ENCODE measurements around the gene SYCP2L. TPM values are rescaled to one million over a fixed set of nuclear protein-coding genes. Genes with fewer than 3 reads are reported as not detected.
"Not testable (repeated sequence)": the region's sequence is repeated elsewhere in the genome, so short reads cannot be mapped to it uniquely, and the experiment has no call there.

Gene SYCP2L
- total RNA-seq, 4 donors from 2014 or later: 0.13 to 2.9 (median 0.70) TPM

- Histone ChIP-seq H3K27ac (replicated peaks in 1 of 4) (no peak overlapping the region), H3K27me3 (no peaks in the 10 kb centered on the region), H3K9me3 (no peaks in the 10 kb centered on the region), H3K4me1 (no peaks in the 10 kb centered on the region), H3K36me3 (no peaks in the 10 kb centered on the region), H3K4me3 (no peak overlapping the region)
- no peak for DNase-seq (ENCODE audit: extremely low spot score)
- WGBS: 77% methylated on average over 3 of the region's 3 CpGs
- TF ChIP-seq CTCF (IDR thresholded peaks at IDR 0.05) (no peak), EP300 (IDR thresholded peaks at IDR 0.05) (no peak), POLR2AphosphoS5 (IDR thresholded peaks at IDR 0.05) (no peak), POLR2A (IDR thresholded peaks at IDR 0.05; ENCODE audit: low read depth) (no peak)
- intact Hi-C loops (cut with DNase I): no loop called here
Measured at GRCh38 chr6:10896691-10897090, 9.8 kb downstream of the SYCP2L start.

GRCh38 chr6:10901770-10902169 lies 14.9 kb downstream of the SYCP2L start:
- TF ChIP-seq CTCF (IDR thresholded peaks at IDR 0.05) (no peak), EP300 (IDR thresholded peaks at IDR 0.05) (no peak), POLR2AphosphoS5 (IDR thresholded peaks at IDR 0.05) (no peak), POLR2A (IDR thresholded peaks at IDR 0.05; ENCODE audit: low read depth) (no peak)

GRCh38 chr6:10904015-10904414 lies 17.2 kb downstream of the SYCP2L start:
- no peaks in the 10 kb centered on the region for H3K36me3 ChIP-seq
- TF ChIP-seq CTCF (IDR thresholded peaks at IDR 0.05): no peak
- TF ChIP-seq POLR2AphosphoS5 (IDR thresholded peaks at IDR 0.05): no peak
- no peak for DNase-seq (ENCODE audit: extremely low spot score)
- H3K4me1 ChIP-seq: no peaks in the 10 kb centered on the region
- WGBS: 96% methylated on average over 7 of the region's 7 CpGs
- H3K4me3 ChIP-seq: no peak overlapping the region
- intact Hi-C loops (cut with DNase I): no loop called here
- H3K27ac ChIP-seq (replicated peaks in 1 of 4): no peak overlapping the region
- no peaks in the 10 kb centered on the region for H3K9me3 ChIP-seq
- no peaks in the 10 kb centered on the region for H3K27me3 ChIP-seq

More at GRCh38 chr6:10901770-10902169, 14.9 kb downstream of the SYCP2L start:
- intact Hi-C loops (cut with DNase I): no loop called here
- H3K27ac ChIP-seq (replicated peaks in 1 of 4): no peak overlapping the region
- DNase-seq (ENCODE audit: extremely low spot score): no peak
- H3K4me1 ChIP-seq: no peaks in the 10 kb centered on the region
- H3K9me3 ChIP-seq: no peaks in the 10 kb centered on the region
- 83% methylated on average over 4 of the region's 4 CpGs for WGBS
- H3K27me3 ChIP-seq: no peaks in the 10 kb centered on the region
- no peaks in the 10 kb centered on the region for H3K36me3 ChIP-seq
- no peak overlapping the region for H3K4me3 ChIP-seq

GRCh38 chr6:10908228-10908627 lies 21.4 kb downstream of the SYCP2L start:
- Histone ChIP-seq H3K27me3 (no peaks in the 10 kb centered on the region), H3K27ac (replicated peaks in 1 of 4) (no peak overlapping the region), H3K4me1 (no peaks in the 10 kb centered on the region), H3K4me3 (no peak overlapping the region), H3K9me3 (no peaks in the 10 kb centered on the region), H3K36me3 (no peaks in the 10 kb centered on the region)
- no peak for TF ChIP-seq CTCF (IDR thresholded peaks at IDR 0.05)
- TF ChIP-seq POLR2A (IDR thresholded peaks at IDR 0.05; ENCODE audit: low read depth): no peak
- TF ChIP-seq POLR2AphosphoS5 (IDR thresholded peaks at IDR 0.05): no peak
- TF ChIP-seq EP300 (IDR thresholded peaks at IDR 0.05): no peak
- 92% methylated on average over 1 of the region's 1 CpG for WGBS
- intact Hi-C loops (cut with DNase I): no loop called here
- no peak for DNase-seq (ENCODE audit: extremely low spot score)

- H3K27ac ChIP-seq (replicated peaks in 1 of 4); H3K4me1 ChIP-seq; H3K27me3 ChIP-seq; DNase-seq (ENCODE audit: extremely low spot score); H3K9me3 ChIP-seq; H3K36me3 ChIP-seq; H3K4me3 ChIP-seq; intact Hi-C loops (cut with DNase I): not testable (repeated sequence)
- 97% methylated on average over 3 of the region's 3 CpGs for WGBS
Measured at GRCh38 chr6:10919520-10919919, 32.7 kb downstream of the SYCP2L start.
